Fibroblast of peridontal ligament (primary cell): ENCODE measurements around the gene CXCL6.

Experiments used
- DNase-seq: peaks from one replicate; pipeline ENCODE4 v3.0.0-alpha.2; 2010; ENCODE audit errors: extremely low read depth

CXCL6 gene

GRCh38 chr4:73867783-73868182 lies 31.3 kb downstream of the CXCL6 start:
- DNase-seq, result no peak

- DNase-seq, result peak; percentile 41
These were observed 32.0 kb downstream of the CXCL6 start for GRCh38 chr4:73868206-73869129.

GRCh38 chr4:73869130-73870055 lies 32.9 kb downstream of the CXCL6 start, which contains the start of gene CXCL1:
TSS of gene CXCL1 (plus strand) at chr4:73869393. CDS start at chr4:73869471, 78 bp downstream.
- peak; percentile 42 for DNase-seq

- no peak for DNase-seq
These were observed 33.8 kb downstream of the CXCL6 start for GRCh38 chr4:73870260-73870659.

GRCh38 chr4:73870768-73871167 lies 34.3 kb downstream of the CXCL6 start:
- DNase-seq, result peak; percentile 47

GRCh38 chr4:73871511-73872310 lies 35.2 kb downstream of the CXCL6 start:
- no peak for DNase-seq

GRCh38 chr4:73872316-73873108 lies 36.0 kb downstream of the CXCL6 start:
- DNase-seq, result no peak

GRCh38 chr4:73874386-73874785 lies 37.9 kb downstream of the CXCL6 start:
- no peak for DNase-seq

- peak; percentile 48 for DNase-seq
These were observed 38.9 kb downstream of the CXCL6 start for GRCh38 chr4:73875401-73875800.

- peak; percentile 84 for DNase-seq
These were observed 46.8 kb downstream of the CXCL6 start for GRCh38 chr4:73883306-73883705.

- DNase-seq, result no peak
These were observed 49.2 kb downstream of the CXCL6 start for GRCh38 chr4:73885574-73886267.
